ENCODE data around the gene LPIN1.
"Not testable (repeated sequence)": the region's sequence is repeated elsewhere in the genome, so short reads cannot be mapped to it uniquely, and the experiment has no call there.

LPIN1 gene

DNA sequence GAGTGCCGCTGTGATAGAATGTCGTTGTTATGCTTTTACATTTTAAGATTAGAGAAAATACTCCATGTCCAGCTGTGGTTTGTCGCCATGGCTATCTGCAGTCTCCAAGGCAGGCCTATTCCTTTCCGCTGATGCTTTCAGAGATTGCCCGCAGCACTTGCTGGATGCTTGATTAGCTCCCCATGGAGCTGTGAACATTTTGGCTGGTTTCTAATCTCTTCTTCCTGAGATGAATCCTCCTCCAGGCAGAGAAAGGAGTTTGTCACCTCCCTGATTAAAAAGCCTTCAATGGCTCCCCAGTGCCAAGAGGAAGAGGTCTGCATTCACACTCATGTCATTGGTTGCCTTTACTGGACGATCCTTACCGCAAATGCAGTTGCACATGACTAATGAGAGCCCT, 32.6 kb upstream of the LPIN1 start:
- no peak for DNase-seq (ENCODE audit: low read depth in 1 of 2, low spot score in 1 of 2)

DNA sequence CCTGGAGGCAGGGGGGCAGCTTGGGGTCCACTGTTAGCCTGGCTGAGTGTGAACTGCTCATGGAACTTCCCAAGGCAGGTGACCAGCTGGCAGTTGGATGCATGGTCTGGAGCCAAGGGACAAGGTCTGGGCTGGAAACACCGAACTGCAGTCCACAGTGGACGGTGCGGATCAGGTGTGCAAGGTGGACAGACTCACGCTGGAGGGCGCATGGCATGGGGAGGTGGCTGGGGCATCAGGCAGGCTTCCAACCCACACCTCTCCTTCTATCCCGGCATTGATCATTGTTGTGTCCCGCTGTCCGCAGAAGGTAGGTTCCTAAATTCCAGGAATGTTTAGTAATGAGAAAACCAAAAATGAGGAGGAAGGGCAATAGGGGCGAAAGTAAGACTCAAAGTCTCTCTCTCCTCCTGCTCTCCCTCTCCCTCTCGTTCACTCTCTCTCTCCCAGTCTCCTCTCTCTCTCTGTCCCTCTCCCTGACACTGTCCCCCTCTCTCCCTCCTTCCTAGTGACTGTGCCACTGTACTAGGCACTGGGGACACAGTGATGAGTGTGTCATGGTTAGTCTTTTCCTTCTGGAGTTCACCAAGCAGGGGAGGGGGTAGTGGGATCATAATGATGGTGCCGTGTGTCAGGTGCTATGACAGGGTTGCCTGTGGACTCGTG, 30.3 kb upstream of the LPIN1 start:
- DNase-seq (ENCODE audit: low read depth in 1 of 2, low spot score in 1 of 2), result no peak

DNA sequence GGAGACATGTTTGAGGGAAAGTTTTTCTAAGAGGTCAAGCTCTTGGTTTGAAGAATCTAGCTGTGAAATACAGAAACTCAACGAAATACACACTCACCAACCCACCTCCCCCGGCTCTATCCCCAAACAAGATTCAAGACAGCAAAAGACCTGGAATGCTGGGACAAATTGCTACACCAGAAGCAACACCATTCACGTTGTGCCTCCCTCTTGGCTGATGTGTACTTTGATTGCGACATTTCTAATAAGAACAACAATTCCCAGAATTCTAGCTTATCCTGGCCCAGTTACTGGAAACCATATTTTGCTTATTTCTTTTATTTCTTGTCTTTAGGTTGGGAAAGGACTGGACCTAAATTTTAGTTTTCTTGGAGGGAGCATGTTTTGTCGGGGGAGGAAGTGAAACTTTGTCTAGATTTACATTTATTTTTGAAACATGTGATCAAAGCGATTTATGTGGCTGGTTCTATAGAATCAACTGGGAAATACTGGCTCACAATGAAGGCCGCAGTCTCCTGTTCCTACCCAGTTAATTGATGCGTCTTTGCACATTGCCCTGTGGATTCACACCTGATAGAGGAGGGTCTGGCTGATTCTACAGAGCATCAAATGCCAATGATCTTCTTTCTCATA, 29.6 kb upstream of the LPIN1 start:
- no peak for DNase-seq (ENCODE audit: low read depth in 1 of 2, low spot score in 1 of 2)

DNA sequence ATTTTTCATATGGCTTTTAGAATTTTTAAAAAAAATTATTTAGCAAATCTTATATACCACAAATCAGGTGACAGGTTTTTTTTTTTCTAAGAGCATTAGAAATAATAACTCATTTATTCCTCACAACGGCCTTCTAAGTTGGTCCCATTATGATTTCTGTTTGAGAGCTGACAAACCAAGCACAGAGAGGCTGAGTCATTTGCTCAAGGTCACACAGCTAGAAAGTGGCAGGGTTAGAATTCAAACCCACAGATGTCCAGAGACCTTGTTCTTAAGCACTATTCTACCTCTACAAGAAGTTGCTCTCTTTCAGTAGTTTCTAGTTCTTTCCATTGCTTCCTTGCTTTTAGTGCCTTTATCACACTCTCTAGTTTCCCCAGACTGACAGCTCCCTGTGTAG, 28.8 kb upstream of the LPIN1 start:
- no peak for DNase-seq (ENCODE audit: low read depth in 1 of 2, low spot score in 1 of 2)

DNA sequence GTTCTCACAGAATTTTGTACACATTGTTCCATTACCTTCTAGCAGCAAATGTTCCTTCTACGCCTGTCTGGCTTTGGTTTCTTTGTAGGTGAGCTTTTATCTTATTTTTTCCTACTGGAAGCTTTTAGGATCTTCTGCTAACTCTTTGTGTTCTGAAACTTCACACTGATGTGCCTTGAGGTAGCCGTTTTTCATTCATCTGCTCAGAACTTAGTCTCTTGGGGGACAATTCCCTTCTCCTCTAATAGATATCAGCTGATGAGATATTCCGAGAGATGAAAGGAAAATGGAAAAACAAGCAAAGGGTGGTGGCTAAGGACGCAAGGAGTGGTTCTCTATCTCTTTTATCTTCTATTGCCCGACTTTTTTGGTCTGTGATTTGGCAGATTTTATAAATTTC, 27.8 kb upstream of the LPIN1 start:
- DNase-seq (ENCODE audit: low read depth in 1 of 2, low spot score in 1 of 2), result no peak

DNA sequence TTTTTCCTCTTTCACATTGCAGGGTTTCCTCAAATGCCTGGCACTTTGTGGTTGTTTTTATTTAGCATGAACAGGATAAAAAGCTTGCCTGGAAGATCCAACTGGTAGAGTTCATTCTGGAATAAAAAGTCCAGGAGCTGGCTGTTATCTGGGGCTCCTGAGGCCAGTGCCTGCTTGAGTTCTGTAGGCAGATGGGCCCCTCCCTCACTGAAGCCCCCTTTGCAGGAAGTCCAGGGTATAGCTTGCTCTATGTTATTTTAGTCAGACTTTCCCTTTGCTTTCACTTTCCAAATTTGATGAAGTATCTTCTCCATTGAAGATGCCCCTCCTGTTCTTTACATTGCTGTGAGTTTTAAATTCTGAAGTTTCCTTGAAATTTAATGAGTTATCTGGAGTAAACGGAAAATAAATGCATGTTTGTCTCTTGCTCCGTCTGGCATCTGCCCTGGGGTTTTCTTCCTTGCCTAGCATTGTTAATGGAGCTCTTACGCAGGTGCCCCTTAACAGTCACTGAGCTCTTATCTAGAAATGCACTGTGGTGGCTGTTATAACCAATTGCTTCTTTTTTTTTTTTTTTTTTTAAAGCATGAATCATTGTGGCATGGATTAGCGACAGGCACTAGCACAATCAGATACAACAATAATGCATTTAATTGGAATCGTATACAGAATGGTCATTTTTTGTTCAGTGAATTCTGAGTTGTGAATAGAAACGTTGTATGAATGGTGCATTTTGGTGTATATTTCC, 27.0 kb upstream of the LPIN1 start:
- DNase-seq (ENCODE audit: low read depth in 1 of 2, low spot score in 1 of 2), result no peak

DNA sequence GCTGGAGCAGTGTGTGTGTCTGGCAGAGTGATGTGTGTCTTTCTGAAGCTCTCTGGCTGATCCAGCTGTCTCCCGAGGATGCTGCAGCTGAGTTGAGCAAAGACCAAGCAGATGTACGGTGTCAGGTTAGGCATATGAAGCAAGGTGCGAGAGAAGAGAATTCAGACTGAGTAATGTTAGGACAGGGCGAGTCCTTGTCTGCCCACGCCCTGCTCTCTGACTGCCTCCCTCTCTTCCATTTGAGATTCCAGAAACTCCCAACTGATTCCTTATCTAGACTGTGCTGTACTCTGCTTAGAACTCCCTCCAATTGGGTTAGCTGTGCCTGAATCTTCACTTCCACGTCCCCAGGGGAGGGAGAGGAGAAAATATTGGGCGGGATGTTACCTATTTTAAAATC, 25.7 kb upstream of the LPIN1 start:
- no peak for DNase-seq (ENCODE audit: low read depth in 1 of 2, low spot score in 1 of 2)

DNA sequence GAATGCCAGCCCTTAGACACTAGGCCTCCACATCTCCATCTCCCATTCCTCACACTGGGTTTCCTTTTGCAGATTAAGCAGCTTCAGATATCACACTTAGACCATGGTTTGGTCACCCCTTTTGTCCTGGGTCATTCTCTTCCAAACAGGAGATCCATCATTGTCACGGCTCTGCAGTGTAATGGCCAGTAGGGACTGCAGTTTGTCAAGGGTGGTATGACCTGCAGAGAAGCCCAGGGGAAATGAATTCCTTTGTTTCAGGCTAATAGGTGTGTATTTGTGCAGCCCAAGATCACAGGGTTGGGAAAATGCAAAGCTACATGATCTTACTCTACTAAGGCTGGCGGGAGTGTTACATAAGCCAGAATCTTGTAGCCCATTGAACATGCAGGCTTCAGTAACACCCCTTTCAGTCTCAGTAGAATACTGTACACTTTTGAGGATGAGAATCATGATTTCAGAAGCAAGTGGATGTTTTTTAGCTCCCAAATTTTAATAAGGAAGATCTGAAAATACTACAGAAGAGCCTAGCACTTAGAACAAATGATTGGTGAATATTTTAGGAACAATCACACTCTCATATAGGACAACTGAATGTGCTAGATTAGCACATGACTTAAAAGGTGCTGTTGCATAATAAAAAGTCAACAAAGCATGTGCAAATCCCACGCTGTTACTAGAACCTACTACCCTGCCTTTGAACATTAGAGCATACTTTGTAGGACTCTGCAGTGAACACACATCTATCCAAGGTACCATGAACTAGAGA, 24.0 kb upstream of the LPIN1 start:
- DNase-seq (ENCODE audit: low read depth in 1 of 2, low spot score in 1 of 2), result no peak

DNA sequence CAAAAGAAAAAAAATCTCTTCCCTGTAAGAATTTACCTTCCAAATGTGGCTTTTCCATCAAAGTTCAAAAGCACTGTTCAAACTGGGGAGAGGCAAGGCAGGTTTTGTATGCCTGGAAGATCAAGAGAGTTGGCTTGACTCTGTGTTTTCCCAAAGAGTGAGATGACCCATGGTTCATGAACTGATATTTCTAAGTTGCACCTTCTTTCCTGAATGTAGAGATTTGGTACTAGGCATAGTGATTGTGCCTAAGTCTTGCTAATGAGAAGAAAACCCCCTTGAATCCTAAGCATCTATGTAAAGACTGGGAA, 23.4 kb upstream of the LPIN1 start:
- DNase-seq (ENCODE audit: low read depth in 1 of 2, low spot score in 1 of 2), result no peak

DNA sequence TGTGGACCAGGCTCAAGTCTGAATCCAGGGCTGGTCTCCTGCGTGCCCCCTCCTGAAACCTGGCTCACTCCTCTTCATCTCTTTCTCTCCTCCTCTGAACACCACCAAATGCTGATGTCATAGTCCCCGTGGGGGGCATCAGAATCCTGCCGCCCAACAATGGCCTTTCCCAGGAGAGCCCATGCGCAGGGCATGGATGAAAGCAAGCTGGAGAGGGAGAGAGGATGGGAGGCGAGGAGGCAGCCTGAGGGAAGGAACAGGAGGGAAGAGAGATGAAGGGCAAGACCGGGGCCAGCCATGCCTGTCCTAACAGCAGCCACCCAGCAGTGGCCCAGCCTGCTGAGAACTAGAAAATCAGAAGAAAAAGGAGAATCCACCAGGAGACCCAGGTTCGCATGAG, 22.3 kb upstream of the LPIN1 start:
- no peak for DNase-seq (ENCODE audit: low read depth in 1 of 2, low spot score in 1 of 2)

DNA sequence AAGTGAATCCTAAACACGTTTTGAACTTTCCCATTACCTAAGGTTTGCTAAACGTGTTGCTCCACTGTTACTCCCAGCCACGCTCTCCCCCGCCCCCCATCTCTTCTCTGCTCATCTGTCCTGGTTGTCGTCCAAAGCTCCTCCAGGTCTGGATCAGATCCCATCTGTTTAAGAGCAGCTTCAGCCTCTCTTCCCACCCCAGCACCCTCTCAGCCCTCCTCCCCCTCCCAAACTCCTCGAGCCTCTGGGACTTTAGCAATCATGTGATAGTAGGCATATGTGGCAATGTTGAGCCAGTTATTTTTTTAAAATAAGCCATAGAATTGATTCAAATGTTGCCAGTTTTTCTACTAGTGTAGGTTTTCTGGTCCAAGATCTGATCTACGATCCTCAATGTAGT, 20.0 kb upstream of the LPIN1 start:
- DNase-seq (ENCODE audit: low read depth in 1 of 2, low spot score in 1 of 2), result no peak

DNA sequence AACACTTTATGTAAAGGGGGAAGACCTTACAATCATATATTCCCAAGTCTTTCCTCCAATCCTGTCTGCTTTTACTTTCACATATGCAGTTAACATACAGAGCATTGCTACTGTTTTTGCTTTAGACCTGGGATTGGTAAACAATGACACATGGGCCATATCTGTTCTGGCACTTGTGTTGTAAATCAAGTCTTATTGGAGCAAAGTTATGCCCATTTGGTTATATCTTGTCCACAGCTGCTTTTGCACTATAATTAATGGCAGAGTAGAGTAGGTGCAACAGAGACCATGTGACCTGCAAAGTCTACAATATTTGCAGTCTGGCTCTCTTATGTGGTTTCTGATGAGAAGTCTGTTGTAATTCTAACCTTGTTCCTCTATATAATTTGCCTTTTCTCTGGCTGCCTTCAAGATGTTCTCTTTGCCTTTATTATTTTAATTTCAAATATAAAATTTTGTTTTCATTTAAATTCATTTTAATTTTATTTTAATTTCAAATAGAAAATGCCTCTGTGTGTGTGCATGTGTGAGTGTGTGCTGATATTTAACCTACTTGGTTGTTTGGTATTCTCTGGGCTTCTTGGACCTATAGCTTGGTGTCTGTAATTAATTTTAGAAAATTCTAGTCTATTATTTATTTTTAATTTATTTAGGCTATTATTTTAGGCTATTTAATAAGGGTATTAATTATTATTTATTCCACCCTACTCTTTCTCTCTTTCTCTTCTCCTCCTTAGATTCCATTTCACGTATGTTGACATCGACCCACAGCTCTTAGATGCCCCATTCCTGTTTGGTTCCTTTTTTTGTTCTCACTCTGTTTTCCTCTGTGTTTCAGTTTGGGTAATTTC, 16.8 kb upstream of the LPIN1 start:
- DNase-seq (ENCODE audit: low read depth in 1 of 2, low spot score in 1 of 2), result no peak

DNA sequence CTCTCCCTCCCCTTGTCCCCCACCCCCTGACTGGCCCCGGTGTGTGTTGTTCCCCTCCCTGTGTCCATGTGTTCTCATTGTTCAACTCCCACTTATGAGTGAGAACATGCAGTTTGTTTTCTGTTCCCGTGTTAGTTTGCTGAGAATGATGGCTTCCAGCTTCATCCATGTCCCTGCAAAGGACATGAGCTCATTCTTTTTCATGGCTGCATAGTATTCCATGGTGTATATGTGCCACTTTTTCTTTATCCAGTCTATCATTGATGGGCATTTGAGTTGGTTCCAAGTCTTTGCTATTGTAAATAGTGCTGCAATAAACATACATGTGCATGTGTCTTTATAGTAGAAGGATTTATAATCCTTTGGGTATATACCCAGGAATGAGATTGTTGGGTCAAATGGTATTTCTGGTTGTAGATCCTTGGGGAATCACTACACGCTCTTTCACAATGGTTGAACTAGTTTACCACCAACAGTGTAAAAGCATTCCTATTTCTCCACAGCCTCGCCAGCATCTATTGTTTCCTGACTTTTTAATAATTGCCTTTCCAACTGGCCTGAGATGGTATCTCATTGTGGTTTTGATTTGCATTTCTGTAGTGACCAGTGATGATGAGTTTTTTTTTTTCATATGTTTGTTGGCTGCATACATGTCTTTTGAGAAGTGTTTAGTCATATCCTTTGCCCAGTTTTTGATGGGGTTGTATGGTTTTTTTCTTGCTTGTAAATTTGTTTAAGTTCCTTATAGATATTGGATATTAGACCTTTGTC, 15.0 kb upstream of the LPIN1 start:
- not testable (repeated sequence) for DNase-seq (ENCODE audit: low read depth in 1 of 2, low spot score in 1 of 2)

DNA sequence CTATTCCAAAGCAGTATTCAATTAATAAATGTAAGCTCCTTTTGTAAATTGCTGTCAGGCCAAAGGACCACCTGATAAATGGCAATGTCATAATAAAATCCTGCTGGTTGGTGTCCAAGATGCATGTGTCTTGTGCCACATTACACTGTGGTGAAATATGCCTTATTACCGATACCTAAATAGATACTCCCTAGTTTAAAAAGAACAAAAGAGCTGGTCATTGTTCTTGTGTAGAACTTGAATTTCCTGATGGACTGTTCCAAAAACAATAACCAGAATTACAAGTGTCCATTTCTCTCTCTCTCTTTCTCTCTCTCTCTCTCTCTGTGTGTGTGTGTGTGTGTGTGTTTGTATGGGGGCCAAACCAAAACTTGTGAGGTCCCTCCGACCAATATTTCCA, 13.8 kb upstream of the LPIN1 start:
- no peak for DNase-seq (ENCODE audit: low read depth in 1 of 2, low spot score in 1 of 2)

DNA sequence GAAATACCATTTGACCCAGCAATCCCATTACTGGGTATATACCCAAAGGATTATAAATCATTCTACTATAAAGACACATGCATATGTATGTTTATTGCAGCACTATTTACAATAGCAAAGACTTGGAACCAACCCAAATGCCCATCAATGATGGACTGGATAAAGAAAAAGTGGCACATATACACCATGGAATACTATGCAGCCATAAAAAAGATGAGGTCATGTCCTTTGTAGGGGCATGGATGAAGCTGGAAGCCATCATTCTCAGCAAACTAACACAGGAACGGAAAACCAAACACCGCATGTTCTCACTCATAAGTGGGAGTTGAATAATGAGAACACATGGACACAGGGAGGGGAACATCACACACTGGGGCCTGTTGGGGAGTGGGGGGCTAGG, 8.6 kb upstream of the LPIN1 start:
- not testable (repeated sequence) for DNase-seq (ENCODE audit: low read depth in 1 of 2, low spot score in 1 of 2)

DNA sequence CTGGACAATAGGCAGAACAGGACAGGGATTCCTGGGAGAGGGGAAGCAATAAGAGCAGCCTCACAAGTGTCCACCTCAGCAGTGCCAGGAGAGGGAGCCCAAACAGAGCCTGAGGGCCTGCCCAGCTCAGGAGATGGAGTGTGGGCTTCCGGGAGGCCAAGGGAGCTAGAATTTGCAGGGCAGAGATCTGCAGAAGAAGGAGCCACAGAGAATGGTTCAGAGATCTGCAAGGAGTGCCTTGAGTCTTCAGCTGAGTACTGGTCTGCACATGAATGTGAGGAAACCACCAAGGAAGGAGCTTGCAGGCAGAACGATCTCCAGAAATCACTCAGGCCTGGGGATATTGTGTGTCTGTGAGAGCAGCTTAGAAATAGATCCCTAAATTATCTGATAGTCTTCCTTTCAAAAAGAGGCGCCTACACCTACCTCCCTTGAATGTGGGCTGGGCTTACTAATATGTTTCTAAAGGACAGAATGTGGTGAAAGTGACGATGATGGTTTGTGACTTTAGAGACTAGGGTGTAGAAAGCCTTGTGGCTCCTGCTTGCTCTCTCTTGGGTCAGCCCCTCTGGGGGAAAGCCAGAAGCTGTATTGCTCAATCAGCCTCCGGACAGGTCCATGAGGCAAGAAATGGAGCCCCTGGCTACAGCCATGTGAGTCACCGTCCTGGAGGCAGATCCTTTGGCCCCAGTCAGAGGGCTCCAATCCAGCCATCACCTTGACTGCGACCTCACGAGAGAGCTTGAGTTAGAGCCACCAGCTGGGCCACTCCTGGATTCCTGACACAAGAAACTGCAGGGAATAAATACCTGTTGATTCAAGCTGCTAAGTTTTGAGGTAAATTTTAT, 7.6 kb upstream of the LPIN1 start:
- no peak for DNase-seq (ENCODE audit: low read depth in 1 of 2, low spot score in 1 of 2)

DNA sequence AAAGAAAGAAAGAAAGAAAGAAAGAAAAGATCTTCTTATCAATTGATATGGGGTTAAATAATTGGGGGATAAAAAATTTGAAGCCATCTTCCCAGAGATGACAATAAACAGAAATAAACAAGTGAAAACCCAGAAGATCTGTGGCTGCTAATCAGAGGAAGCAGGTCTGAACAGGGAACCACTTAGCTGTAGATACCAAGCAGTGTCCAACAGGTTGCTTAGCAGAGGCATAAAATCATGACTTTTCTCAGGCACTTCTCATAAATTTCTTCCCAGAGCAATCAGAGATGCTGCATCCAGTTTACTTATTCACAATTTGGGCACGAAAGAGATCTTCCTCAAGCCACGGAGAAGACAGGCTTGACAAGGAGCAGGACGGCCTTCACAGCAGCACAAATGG, 5.7 kb upstream of the LPIN1 start:
- DNase-seq (ENCODE audit: low read depth in 1 of 2, low spot score in 1 of 2), result no peak

DNA sequence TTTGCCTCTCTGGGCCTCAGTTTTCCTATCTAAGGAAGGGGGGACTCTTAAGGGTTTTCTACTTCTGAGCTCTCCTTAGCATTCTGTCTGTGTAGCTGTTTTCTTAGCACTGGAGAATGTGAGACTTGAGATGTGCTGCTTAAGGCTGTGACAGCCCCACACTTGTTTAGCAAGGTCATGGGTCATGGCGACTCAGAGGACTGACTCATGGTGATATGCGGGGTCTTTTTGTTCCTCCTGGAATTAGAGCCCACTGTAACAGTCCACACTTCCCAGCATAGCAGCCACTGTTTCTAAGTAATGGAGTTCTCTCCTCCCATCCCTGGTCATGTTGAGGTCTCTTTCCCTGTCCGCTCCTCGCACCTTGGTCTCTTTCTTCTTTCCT, 4.1 kb upstream of the LPIN1 start:
- DNase-seq (ENCODE audit: low read depth in 1 of 2, low spot score in 1 of 2), result no peak

DNA sequence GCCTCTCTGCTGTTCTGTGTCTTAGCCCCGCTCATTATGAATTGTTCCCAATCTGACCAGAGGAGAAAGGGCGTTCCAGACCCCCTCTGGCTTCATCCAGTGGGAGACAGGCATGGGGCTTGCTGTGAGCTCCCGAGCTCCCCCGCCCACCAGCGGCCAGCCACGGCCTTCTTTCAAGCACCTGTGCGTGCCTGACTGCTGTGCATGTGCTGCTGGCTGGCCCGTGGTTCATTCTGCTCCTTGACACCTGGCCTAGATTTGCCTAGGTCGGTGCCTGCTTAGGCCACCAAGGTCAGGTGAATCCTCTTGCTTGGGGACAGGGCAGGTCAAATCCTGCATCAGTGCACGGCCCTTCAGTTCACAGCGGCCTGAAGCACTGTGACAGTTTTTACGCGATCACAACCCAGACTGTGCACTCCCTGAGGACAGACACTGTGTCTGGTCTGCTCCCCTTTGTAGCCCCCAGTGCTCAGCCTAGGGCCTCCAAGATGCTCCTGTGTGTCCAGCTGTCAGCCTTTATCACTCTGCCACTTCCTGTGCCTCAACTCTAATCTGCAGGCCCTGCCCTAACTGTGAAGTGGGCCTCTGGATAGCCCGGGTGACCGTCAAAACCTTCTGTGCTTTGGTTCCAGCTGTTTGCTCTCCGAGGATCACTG, 3.6 kb upstream of the LPIN1 start:
- DNase-seq (ENCODE audit: low read depth in 1 of 2, low spot score in 1 of 2), result no peak

Data from activated T-helper 1 cell treated with anti-CD3 and anti-CD28 coated beads, Interleukin-2, amount 50 U/mL, for 16 hours (primary cell).